GM12878 (cell line): Measurements from ENCODE around the gene KRTAP5-2.

Experiments
- ATF3 ChIP-seq: IDR thresholded peaks from 2 replicates; pipeline ENCODE4 v1.6.1; 2011; ENCODE audit warnings: low read depth, mild to moderate bottlenecking, low read length, moderate library complexity, borderline replicate concordance; ENCODE audit errors: extremely low read depth
- CEBPB ChIP-seq, 2 experiments: fragments of 150-350 bp in 1 of 2; IDR thresholded peaks; 2 replicates each; pipeline ENCODE4 v1.6.1; 2012 to 2014; ENCODE audit warnings: low read depth in 2 of 2, low read length in 2 of 2, borderline replicate concordance in 1 of 2, inconsistent platforms in 1 of 2
- EZH2 ChIP-seq: IDR thresholded peaks from 2 replicates; pipeline ENCODE4 v1.6.1; 2012; ENCODE audit warnings: low read depth, mild to moderate bottlenecking, control low read depth, inconsistent platforms, low read length, borderline replicate concordance; ENCODE audit not compliant: control insufficient read depth
- RFX5 ChIP-seq: IDR thresholded peaks from 2 replicates; pipeline ENCODE4 v1.6.1; 2011; ENCODE audit warnings: low read depth, low read length, improper control_type of control experiment
- TBL1XR1 ChIP-seq: IDR thresholded peaks from 2 replicates; pipeline ENCODE4 v1.6.1; 2012; ENCODE audit warnings: low read depth, low read length, improper control_type of control experiment

- TF ChIP-seq EZH2 (no peak), CEBPB (IDR thresholded peaks at IDR 0.05; ENCODE audit: borderline replicate concordance in 1 of 2, low read depth in 2 of 2, low read length in 2 of 2) (no peak), ATF3 (no peak), RFX5 (no peak), TBL1XR1 (no peak)
Observed at GRCh38 chr11:1637628-1638027, 39.5 kb upstream of the KRTAP5-2 start.
